GM10248 (cell line): Measurements from ENCODE around the gene PADI1.

Source experiments
- CTCF ChIA-PET: fragments of 300-600 bp; sonication (Branson Sonifier 250); formaldehyde crosslinking; extraction: SDS; loops from one replicate; lab custom pipeline; 2021; ENCODE audit warnings: antibody characterized with exemption; lab: Yijun Ruan, JAX
- POLR2A ChIA-PET: fragments of 350-650 bp; sonication (Branson Sonifier 250); formaldehyde crosslinking; extraction: SDS; loops from one replicate; lab custom pipeline; 2020; ENCODE audit warnings: antibody characterized with exemption; lab: Yijun Ruan, JAX
- DNase-seq: peaks from one replicate; pipeline ENCODE4 v3.0.0; 2012; ENCODE audit errors: extremely low spot score
- CTCF ChIP-seq: IDR thresholded peaks from 2 replicates; pipeline ENCODE4 v1.5.1; 2012; ENCODE audit warnings: mild to moderate bottlenecking, low read depth; ENCODE audit errors: extremely low read depth, missing control alignments, control extremely low read depth

PADI1 gene

GRCh38 chr1:17162941-17163340 lies 42.0 kb upstream of the PADI1 start:
- ChIA-PET POLR2A (no interaction called here), CTCF (no interaction called here)
- no peak for TF ChIP-seq CTCF
- no peak for DNase-seq

- CTCF ChIA-PET = no interaction called here
Measured at GRCh38 chr1:17163371-17163770, 41.6 kb upstream of the PADI1 start.

GRCh38 chr1:17163789-17164666 lies 40.9 kb upstream of the PADI1 start:
- POLR2A ChIA-PET = no interaction called here
- no peak for TF ChIP-seq CTCF
- DNase-seq = no peak
- CTCF ChIA-PET = interaction anchor here (2.1 kb wide), 1 partner anchor 11 kb away, joined by 8 read pairs; no protein-coding TSS in a partner anchor

More at GRCh38 chr1:17163371-17163770, 41.6 kb upstream of the PADI1 start:
- POLR2A ChIA-PET = no interaction called here
- no peak for DNase-seq
- no peak for TF ChIP-seq CTCF

- ChIA-PET POLR2A (no interaction called here), CTCF (interaction anchor here (2.1 kb wide), 1 partner anchor 13 kb away, joined by 8 read pairs; no protein-coding TSS in a partner anchor)
- DNase-seq = no peak
- TF ChIP-seq CTCF = no peak
Measured at GRCh38 chr1:17165823-17166222, 39.1 kb upstream of the PADI1 start.

DNA sequence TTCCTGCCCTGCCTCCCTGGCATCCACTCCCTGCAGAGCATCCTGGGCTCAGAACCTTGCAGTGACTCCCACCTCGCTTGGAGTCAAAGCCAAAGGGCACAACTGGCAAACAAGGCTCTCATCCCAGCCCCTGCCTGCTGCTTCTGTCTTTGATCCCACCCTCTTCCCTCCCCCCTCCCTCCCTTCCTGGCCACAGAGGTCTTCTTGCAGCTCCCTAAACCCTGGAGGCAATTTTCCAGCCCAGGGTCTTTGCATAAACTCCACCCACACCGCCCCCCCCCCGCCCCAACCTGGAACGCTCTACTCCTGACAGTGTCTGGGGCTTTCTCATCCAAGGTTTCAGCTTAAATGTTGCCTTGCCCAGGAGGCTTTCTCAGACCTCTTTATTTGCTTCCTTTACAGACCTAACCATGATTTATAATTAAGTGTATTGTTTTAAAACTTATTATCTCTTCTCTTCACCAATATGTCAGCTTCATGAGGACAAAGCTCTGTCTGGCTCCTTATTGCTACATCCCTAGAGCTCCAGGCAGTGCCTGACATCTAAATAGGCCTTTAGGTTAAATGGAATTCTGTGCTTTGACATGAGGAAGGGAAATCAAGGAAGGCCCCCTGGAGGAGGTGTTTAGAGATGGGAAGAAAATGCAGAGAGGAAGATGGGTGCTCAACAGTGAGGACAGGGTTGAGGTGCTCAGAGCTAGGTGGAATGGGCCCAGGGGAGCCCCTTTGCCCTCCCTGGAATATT lies 37.7 kb upstream of the PADI1 start:
- DNase-seq = no peak
- ChIA-PET CTCF (interaction anchor here (1.0 to 1.6 kb wide), 3 partner anchors 12 to 70 kb away, joined by 3 to 4 read pairs (median 3); no protein-coding TSS in a partner anchor), POLR2A (no interaction called here)
- TF ChIP-seq CTCF = no peak

GRCh38 chr1:17167786-17168090 lies 37.2 kb upstream of the PADI1 start:
- DNase-seq = no peak
- ChIA-PET CTCF (interaction anchor here (1.3 to 1.6 kb wide), 2 partner anchors 40 to 70 kb away, joined by 3 to 4 read pairs; no protein-coding TSS in a partner anchor), POLR2A (no interaction called here)
- no peak for TF ChIP-seq CTCF
